OCI-LY1 (cell line): Measurements from ENCODE around the gene SLC22A17.

Experiments used
- H2AFZ ChIP-seq: fragments of 200-600 bp; sonication (generic), shearing (Covaris generic); 2 replicates; pipeline ENCODE4 v1.6.0; 2014; ENCODE audit warnings: antibody characterized with exemption, mild to moderate bottlenecking, low read length
- H3F3A ChIP-seq: fragments of 200-600 bp; sonication (generic), shearing (Covaris generic); 2 replicates; pipeline ENCODE4 v1.6.0; 2014; ENCODE audit warnings: mild to moderate bottlenecking, antibody characterized with exemption, low read length, moderate library complexity; ENCODE audit not compliant: insufficient read depth
- H3K27ac ChIP-seq: fragments of 200-600 bp; sonication (generic); 2 replicates; pipeline ENCODE4 v1.5.1; 2014; ENCODE audit warnings: low read length, mixed run types, mild to moderate bottlenecking, low read depth; ENCODE audit not compliant: poor library complexity, severe bottlenecking
- H3K27me3 ChIP-seq: fragments of 200-600 bp; sonication (generic); 2 replicates; pipeline ENCODE4 v1.6.0; 2014; ENCODE audit warnings: antibody characterized with exemption, mild to moderate bottlenecking, low read length, moderate library complexity; ENCODE audit not compliant: insufficient read depth
- H3K36me3 ChIP-seq: fragments of 200-600 bp; sonication (generic); 2 replicates; pipeline ENCODE4 v1.6.1; 2014; ENCODE audit warnings: mild to moderate bottlenecking, antibody characterized with exemption, low read length, moderate library complexity, mixed read lengths; ENCODE audit not compliant: insufficient read depth
- H3K4me1 ChIP-seq: fragments of 200-600 bp; sonication (generic); 2 replicates; pipeline ENCODE4 v1.5.1; 2014; ENCODE audit warnings: mild to moderate bottlenecking, low read length, moderate library complexity; ENCODE audit not compliant: insufficient read depth, severe bottlenecking
- H3K4me2 ChIP-seq: fragments of 200-600 bp; sonication (generic), shearing (Covaris generic); 2 replicates; pipeline ENCODE4 v1.6.1; 2014; ENCODE audit warnings: low read length
- H3K4me3 ChIP-seq: fragments of 200-600 bp; sonication (generic); 2 replicates; pipeline ENCODE4 v1.5.1; 2014; ENCODE audit warnings: low read length, low read depth, mild to moderate bottlenecking, mixed read lengths; ENCODE audit not compliant: poor library complexity, severe bottlenecking
- H3K79me2 ChIP-seq: fragments of 200-600 bp; shearing (Covaris generic); 2 replicates; pipeline ENCODE4 v1.6.1; 2016; ENCODE audit warnings: mixed run types, low read length, mixed read lengths; ENCODE audit not compliant: insufficient read depth
- H3K9ac ChIP-seq: fragments of 200-600 bp; sonication (generic), shearing (Covaris generic); 2 replicates; pipeline ENCODE4 v1.6.1; 2014; ENCODE audit warnings: mild to moderate bottlenecking, low read length, mixed read lengths
- H3K9me2 ChIP-seq: fragments of 200-600 bp; sonication (generic), shearing (Covaris generic); 2 replicates; pipeline ENCODE4 v1.6.1; 2014; ENCODE audit warnings: low read depth, mild to moderate bottlenecking, low read length, mixed read lengths
- H3K9me3 ChIP-seq: fragments of 200-600 bp; shearing (Covaris generic); 2 replicates; pipeline ENCODE4 v1.6.1; 2014; ENCODE audit warnings: low read length, mixed read lengths
- H4K20me1 ChIP-seq: fragments of 200-600 bp; sonication (generic), shearing (Covaris generic); 2 replicates; pipeline ENCODE4 v1.6.0; 2016; ENCODE audit warnings: mild to moderate bottlenecking, low read length; ENCODE audit not compliant: insufficient read depth
- CTCF ChIP-seq: fragments of 200-600 bp; sonication (generic), shearing (Covaris generic); IDR thresholded peaks from 2 replicates; pipeline ENCODE4 v1.5.1; 2017; ENCODE audit warnings: mild to moderate bottlenecking, antibody characterized with exemption, low read length, moderate library complexity, mixed read lengths
- EZH2 ChIP-seq: fragments of 200-600 bp; sonication (generic), shearing (Covaris generic); IDR thresholded peaks from 2 replicates; pipeline ENCODE4 v1.8.0; 2017; ENCODE audit warnings: borderline replicate concordance, mixed run types, mild to moderate bottlenecking, antibody characterized with exemption, low read length, moderate library complexity, mixed read lengths

Gene SLC22A17

DNA sequence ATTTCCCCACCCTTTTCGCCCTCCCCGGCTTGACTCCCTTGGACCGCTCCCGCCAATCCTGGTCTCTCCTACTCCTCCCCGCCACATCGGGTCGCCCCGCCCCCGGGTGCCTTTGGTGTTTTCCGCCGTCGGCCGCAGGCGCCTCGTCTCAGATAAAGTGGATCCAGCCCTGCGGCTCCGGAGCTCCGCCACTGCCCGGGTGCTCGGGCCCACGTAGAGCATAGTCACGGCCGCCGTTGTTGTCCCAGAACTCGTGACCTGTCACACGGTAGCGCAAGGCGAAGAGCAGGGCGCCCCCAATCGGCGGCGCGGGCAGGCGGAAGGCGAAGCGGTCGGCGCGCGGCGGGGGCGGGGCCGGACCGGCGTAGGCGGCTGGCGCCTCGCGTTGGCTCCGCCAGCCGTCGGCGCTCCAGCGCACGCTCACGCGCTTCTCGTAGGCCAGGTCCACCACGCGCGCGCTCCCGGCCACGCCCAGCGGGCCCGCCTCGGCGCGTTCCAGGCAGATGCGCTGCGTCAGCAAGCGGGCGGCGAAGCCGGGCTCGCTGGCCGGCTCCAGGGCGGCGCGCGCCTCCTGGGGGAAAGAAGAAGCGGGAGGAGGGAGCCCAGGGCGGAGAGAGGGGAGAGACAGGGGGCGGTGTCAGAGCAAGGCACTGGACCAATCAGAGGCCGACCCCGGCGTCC is 51.3 kb downstream of the SLC22A17 start:
- H3K9me3 ChIP-seq: no peaks in the 10 kb centered on the region
- H2AFZ ChIP-seq: no peak overlapping the region; the same call in 1 of the 2 replicates
- no peaks in the 10 kb centered on the region for H3K9me2 ChIP-seq
- H3K4me2 ChIP-seq: peak overlapping the region; percentile 100
- TF ChIP-seq CTCF (peak; percentile 74), EZH2 (no peak)
- peaks cover 17% of the 10 kb centered on the region; the same call in 1 of the 2 replicates for H3K36me3 ChIP-seq
- H3F3A ChIP-seq: no peaks in the 10 kb centered on the region
- peak overlapping the region; percentile 84 for H3K4me3 ChIP-seq
- H3K9ac ChIP-seq: peak overlapping the region; percentile 97
- no peaks in the 10 kb centered on the region for H3K27me3 ChIP-seq
- peak overlapping the region; percentile 74 for H3K27ac ChIP-seq
- H3K79me2 ChIP-seq: no peaks in the 10 kb centered on the region
- peaks cover 21% of the 10 kb centered on the region for H3K4me1 ChIP-seq
- H4K20me1 ChIP-seq: no peaks in the 10 kb centered on the region

DNA sequence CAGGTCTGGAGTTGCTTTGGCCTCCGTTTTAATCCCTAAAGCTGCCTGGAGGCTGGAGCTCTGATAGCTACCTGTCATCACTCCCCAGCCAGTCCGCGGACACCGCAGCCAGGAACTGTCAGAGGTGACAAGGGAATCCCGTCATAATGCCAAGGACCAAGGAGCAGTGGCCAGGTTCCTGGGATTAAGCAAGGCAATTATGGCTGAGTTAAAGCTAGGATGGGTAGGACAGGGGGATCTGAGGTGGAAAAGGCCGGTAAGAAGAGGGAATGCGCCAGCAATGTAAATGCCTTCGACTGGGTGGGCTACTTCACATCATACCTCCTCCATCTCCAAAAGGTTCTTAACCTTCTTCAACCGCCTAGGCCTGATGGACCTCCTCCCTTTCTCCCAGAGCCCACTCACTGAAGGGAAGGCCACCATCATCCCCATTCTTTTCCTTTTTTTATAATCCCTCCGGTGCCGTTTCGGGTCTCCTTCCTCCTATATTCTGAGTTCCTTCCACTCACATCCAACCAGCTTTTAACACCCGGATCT is 51.9 kb downstream of the SLC22A17 start:
- Histone ChIP-seq H3K27me3 (no peaks in the 10 kb centered on the region), H3K27ac (peak overlapping the region; percentile 73), H3K9me3 (no peaks in the 10 kb centered on the region), H3K4me1 (peaks cover 18% of the 10 kb centered on the region), H3K36me3 (peaks cover 17% of the 10 kb centered on the region; the same call in 1 of the 2 replicates), H3F3A (no peaks in the 10 kb centered on the region), H4K20me1 (no peaks in the 10 kb centered on the region), H3K4me3 (peak overlapping the region; percentile 84), H3K79me2 (no peaks in the 10 kb centered on the region), H3K9me2 (no peaks in the 10 kb centered on the region), H2AFZ (no peak overlapping the region), H3K4me2 (peak overlapping the region; percentile 100), H3K9ac (peak overlapping the region; percentile 97)
- TF ChIP-seq EZH2 (no peak), CTCF (no peak)

- Histone ChIP-seq H3K4me2 (peak overlapping the region; percentile 100), H3K9me2 (no peaks in the 10 kb centered on the region), H4K20me1 (no peaks in the 10 kb centered on the region), H3K27me3 (no peaks in the 10 kb centered on the region), H3K79me2 (no peaks in the 10 kb centered on the region), H3F3A (no peaks in the 10 kb centered on the region), H3K36me3 (peaks cover 17% of the 10 kb centered on the region; the same call in 1 of the 2 replicates), H3K4me1 (peaks cover 25% of the 10 kb centered on the region), H2AFZ (no peak overlapping the region), H3K9ac (peak overlapping the region; percentile 97), H3K4me3 (peak overlapping the region; percentile 84), H3K27ac (peak overlapping the region; percentile 73), H3K9me3 (no peaks in the 10 kb centered on the region)
- TF ChIP-seq CTCF (no peak), EZH2 (no peak)
These were observed 52.6 kb downstream of the SLC22A17 start for GRCh38 chr14:23299986-23300686.
